Measurements from ENCODE around the gene ERICH4.
"Not testable (repeated sequence)": the region's sequence is repeated elsewhere in the genome, so short reads cannot be mapped to it uniquely, and the experiment has no call there.

The ERICH4 gene

GRCh38 chr19:41428481-41428859, 14.5 kb upstream of the ERICH4 start:
- TF ChIP-seq CTCF (conservative IDR thresholded peaks at IDR 0.05; ENCODE audit: low read depth, low read length), result no peak
- H3K4me3 ChIP-seq (ENCODE audit: low read length), result no peak overlapping the region
- no peak for DNase-seq (ENCODE audit: low read depth)

GRCh38 chr19:41430922-41431321, 12.0 kb upstream of the ERICH4 start:
- no peak overlapping the region for H3K4me3 ChIP-seq (ENCODE audit: low read length)
- no peak for DNase-seq (ENCODE audit: low read depth)
- no peak for TF ChIP-seq CTCF (conservative IDR thresholded peaks at IDR 0.05; ENCODE audit: low read depth, low read length)

GRCh38 chr19:41431426-41432386, 11.2 kb upstream of the ERICH4 start:
- TF ChIP-seq CTCF (conservative IDR thresholded peaks at IDR 0.05; ENCODE audit: low read depth, low read length), result peak; percentile 48
- no peak for DNase-seq (ENCODE audit: low read depth)
- no peak overlapping the region for H3K4me3 ChIP-seq (ENCODE audit: low read length)

GRCh38 chr19:41433171-41433570, 9.8 kb upstream of the ERICH4 start:
- DNase-seq (ENCODE audit: low read depth), result no peak
- TF ChIP-seq CTCF (conservative IDR thresholded peaks at IDR 0.05; ENCODE audit: low read depth, low read length), result no peak
- no peak overlapping the region for H3K4me3 ChIP-seq (ENCODE audit: low read length)

GRCh38 chr19:41434450-41434849, 8.5 kb upstream of the ERICH4 start:
- no peak for DNase-seq (ENCODE audit: low read depth)
- H3K4me3 ChIP-seq (ENCODE audit: low read length), result no peak overlapping the region
- no peak for TF ChIP-seq CTCF (conservative IDR thresholded peaks at IDR 0.05; ENCODE audit: low read depth, low read length)

- not testable (repeated sequence) for H3K4me3 ChIP-seq (ENCODE audit: low read length); DNase-seq (ENCODE audit: low read depth)
Measured at GRCh38 chr19:41435376-41435775, 7.6 kb upstream of the ERICH4 start.

GRCh38 chr19:41435936-41436673, 6.9 kb upstream of the ERICH4 start:
- TF ChIP-seq CTCF (conservative IDR thresholded peaks at IDR 0.05; ENCODE audit: low read depth, low read length), result no peak
- no peak overlapping the region for H3K4me3 ChIP-seq (ENCODE audit: low read length)
- no peak for DNase-seq (ENCODE audit: low read depth)

Measured in retinal pigment epithelial cell (primary cell).